H9 (cell line): ENCODE measurements around the gene ECE1. TPM values are rescaled to one million over a fixed set of nuclear protein-coding genes. Genes with fewer than 3 reads are reported as not detected.
A peak's percentile ranks its signal among the peaks of the same experiment; 100 is the strongest.

Source experiments
- DNase-seq: peaks from one replicate; pipeline ENCODE4 v3.0.0-alpha.2; 2017
- H2AFZ ChIP-seq: one replicate; pipeline ENCODE4 v1.6.1; 2013; ENCODE audit warnings: mild to moderate bottlenecking, low read length, control low read depth, moderate library complexity
- H2AK5ac ChIP-seq: 2 replicates; pipeline ENCODE4 v1.6.1; 2013; ENCODE audit warnings: low read length, control low read depth, mixed read lengths; ENCODE audit not compliant: insufficient read length
- H2BK120ac ChIP-seq: one replicate; pipeline ENCODE4 v1.6.1; 2013; ENCODE audit warnings: low read depth, mild to moderate bottlenecking, low read length, control low read depth, inconsistent platforms; ENCODE audit not compliant: poor library complexity, severe bottlenecking
- H2BK12ac ChIP-seq: 2 replicates; pipeline ENCODE4 v1.6.1; 2013; ENCODE audit warnings: low read length, control low read depth, mixed read lengths, low read depth; ENCODE audit not compliant: insufficient read length
- H2BK15ac ChIP-seq: 2 replicates; pipeline ENCODE4 v1.6.1; 2013; ENCODE audit warnings: low read depth, low read length, control low read depth
- H2BK20ac ChIP-seq: one replicate; pipeline ENCODE4 v1.6.1; 2013; ENCODE audit warnings: low read depth, mild to moderate bottlenecking, low read length, control low read depth, inconsistent platforms; ENCODE audit not compliant: poor library complexity, severe bottlenecking
- H2BK5ac ChIP-seq: 2 replicates; pipeline ENCODE4 v1.6.1; 2013; ENCODE audit warnings: low read length, control low read depth, mixed read lengths; ENCODE audit not compliant: insufficient read length
- H3K14ac ChIP-seq: 2 replicates; pipeline ENCODE4 v1.6.1; 2013; ENCODE audit warnings: low read length, control low read depth; ENCODE audit not compliant: insufficient read depth
- H3K18ac ChIP-seq: 2 replicates; pipeline ENCODE4 v1.6.1; 2013; ENCODE audit warnings: low read depth, mild to moderate bottlenecking, mixed read lengths, low read length, control low read depth; ENCODE audit not compliant: insufficient read length
- H3K23ac ChIP-seq: 2 replicates; pipeline ENCODE4 v1.6.1; 2013; ENCODE audit warnings: low read length, control low read depth, mixed read lengths, low read depth; ENCODE audit not compliant: insufficient read length
- H3K23me2 ChIP-seq: 2 replicates; pipeline ENCODE4 v1.6.1; 2013; ENCODE audit warnings: low read depth, mild to moderate bottlenecking, mixed read lengths, low read length, control low read depth; ENCODE audit not compliant: insufficient read length, poor library complexity, severe bottlenecking
- H3K27ac ChIP-seq: 2 replicates; pipeline ENCODE4 v1.5.1; 2013; ENCODE audit warnings: low read length, control low read depth, mixed read lengths, low read depth; ENCODE audit not compliant: insufficient read length
- H3K27me3 ChIP-seq: 2 replicates; pipeline ENCODE4 v1.6.1; 2013; ENCODE audit warnings: low read length, control low read depth, inconsistent platforms; ENCODE audit not compliant: insufficient read depth
- H3K4ac ChIP-seq: 2 replicates; pipeline ENCODE4 v1.6.1; 2013; ENCODE audit warnings: low read depth, mild to moderate bottlenecking, control low read depth, inconsistent platforms, low read length, moderate library complexity
- H3K4me1 ChIP-seq: 2 replicates; pipeline ENCODE4 v1.6.1; 2013; ENCODE audit warnings: low read length, control low read depth, inconsistent platforms; ENCODE audit not compliant: insufficient read depth
- H3K4me2 ChIP-seq: 2 replicates; pipeline ENCODE4 v1.6.1; 2013; ENCODE audit warnings: low read length, control low read depth, mixed read lengths; ENCODE audit not compliant: insufficient read length, insufficient read depth
- H3K56ac ChIP-seq: 2 replicates; pipeline ENCODE4 v1.6.1; 2013; ENCODE audit warnings: low read depth, mild to moderate bottlenecking, mixed read lengths, low read length, control low read depth; ENCODE audit not compliant: insufficient read length
- H3K79me1 ChIP-seq: 2 replicates; pipeline ENCODE4 v1.6.1; 2013; ENCODE audit warnings: low read depth, mild to moderate bottlenecking, moderate library complexity, low read length, control low read depth, inconsistent platforms; ENCODE audit not compliant: insufficient read depth, poor library complexity, severe bottlenecking
- H3K79me2 ChIP-seq: 2 replicates; pipeline ENCODE4 v1.6.1; 2013; ENCODE audit warnings: low read length, control low read depth, inconsistent platforms; ENCODE audit not compliant: insufficient read depth
- H3K9ac ChIP-seq: 2 replicates; pipeline ENCODE4 v1.6.1; 2013; ENCODE audit warnings: low read length, control low read depth, mixed read lengths; ENCODE audit not compliant: insufficient read length; ENCODE audit errors: extremely low read depth
- H3K9me3 ChIP-seq: one replicate; pipeline ENCODE4 v1.6.1; 2013; ENCODE audit warnings: low read depth, low read length, inconsistent platforms; ENCODE audit not compliant: control insufficient read depth
- H3T11ph ChIP-seq: one replicate; pipeline ENCODE4 v1.6.1; 2013; ENCODE audit warnings: mild to moderate bottlenecking, low read length, control low read depth, inconsistent platforms
- H4K20me1 ChIP-seq: one replicate; pipeline ENCODE4 v1.6.1; 2013; ENCODE audit not compliant: control insufficient read depth, insufficient read length, insufficient read depth
- H4K5ac ChIP-seq: 2 replicates; pipeline ENCODE4 v1.6.1; 2013; ENCODE audit warnings: low read depth, mild to moderate bottlenecking, mixed read lengths, low read length, control low read depth; ENCODE audit not compliant: insufficient read length
- H4K8ac ChIP-seq: replicated peaks from 2 replicates; pipeline ENCODE4 v1.6.1; 2013; ENCODE audit warnings: low read length, control low read depth, mixed read lengths, low read depth; ENCODE audit not compliant: insufficient read length
- H4K91ac ChIP-seq: 2 replicates; pipeline ENCODE4 v1.6.1; 2013; ENCODE audit warnings: low read depth, mild to moderate bottlenecking, moderate library complexity, mixed read lengths, low read length, control low read depth; ENCODE audit not compliant: insufficient read length
- H3K27ac Mint-ChIP-seq, 3 experiments: 2 replicates in 2 of 3; 3 replicates in 1 of 3; pipeline ENCODE4 v1.8.0; 2020 to 2021; ENCODE audit warnings: mixed read lengths in 3 of 3, mild to moderate bottlenecking in 1 of 3, moderate library complexity in 1 of 3
- H3K27me3 Mint-ChIP-seq: 2 replicates; pipeline ENCODE4 v1.8.0; 2021; ENCODE audit warnings: low read depth, mild to moderate bottlenecking, moderate library complexity, mixed read lengths
- H3K36me3 Mint-ChIP-seq, 3 experiments: 2 replicates in 2 of 3; 3 replicates in 1 of 3; pipeline ENCODE4 v1.8.0; 2020 to 2021; ENCODE audit warnings: low read depth in 3 of 3, mixed read lengths in 3 of 3; ENCODE audit not compliant: insufficient read depth in 1 of 3
- H3K4me1 Mint-ChIP-seq, 2 experiments: 2 replicates each; pipeline ENCODE4 v1.8.0; 2020; ENCODE audit warnings: mixed read lengths in 2 of 2
- H3K4me3 Mint-ChIP-seq, 2 experiments: 2 replicates in 1 of 2; 3 replicates in 1 of 2; pipeline ENCODE4 v1.8.0; 2020 to 2021; ENCODE audit warnings: mild to moderate bottlenecking in 2 of 2, mixed read lengths in 2 of 2, moderate library complexity in 1 of 2
- H3K9me3 Mint-ChIP-seq, 2 experiments: 2 replicates in 1 of 2; 3 replicates in 1 of 2; pipeline ENCODE4 v1.8.0; 2020; ENCODE audit warnings: mild to moderate bottlenecking in 2 of 2, mixed read lengths in 2 of 2, moderate library complexity in 1 of 2
- CTCF ChIP-seq: fragments of 200-600 bp; sonication (generic); conservative IDR thresholded peaks from 3 replicates; pipeline ENCODE4 v1.8.0; 2021; ENCODE audit warnings: antibody characterized with exemption, mild to moderate bottlenecking
- WGBS: extraction: QIAGEN DNeasy Blood & Tissue Kit; methylation state at CpG from one replicate; pipeline ENCODE4 v1.1.7; 2013; ENCODE audit warnings: missing lambda C conversion rate, low lambda C conversion rate, mixed read lengths; ENCODE audit not compliant: insufficient read length; ENCODE audit errors: extremely low coverage; 5-methylcytosine and 5-hydroxymethylcytosine counted together
- total RNA-seq: library from RNA; stranded (reverse); gene quantifications from 2 replicates; pipeline ENCODE4 v1.2.1, GENCODE V29; 2021

The ECE1 gene
- total RNA-seq, 1 experiment from 2014 or later: 31.1 TPM

- H2BK5ac ChIP-seq: no peak overlapping the region
- H3K9me3 Mint-ChIP-seq: peaks cover 0 to 3% of the 10 kb centered on the region in 2 experiments; a peak in 2 of 5 replicates
- no peak for DNase-seq
- H3K23me2 ChIP-seq: no peaks in the 10 kb centered on the region
- H3K36me3 Mint-ChIP-seq: peaks cover 3 to 5% (median 4%) of the 10 kb centered on the region in 3 experiments; a peak in 6 of 7 replicates
- H3K23ac ChIP-seq: no peak overlapping the region
- H3K27ac Mint-ChIP-seq: peak overlapping the region in 2 of 3 experiments; percentile 67 to 97; a peak in 3 of 7 replicates
- no peak overlapping the region for H2AK5ac ChIP-seq
- H3K27me3 ChIP-seq: no peaks in the 10 kb centered on the region
- H2BK12ac ChIP-seq: no peak overlapping the region
- H3K4ac ChIP-seq: no peak overlapping the region
- H4K8ac ChIP-seq: no peak overlapping the region
- no peak overlapping the region for H3K18ac ChIP-seq
- peaks cover 7% of the 10 kb centered on the region; the same call in 1 of the 2 replicates for H3K4me1 ChIP-seq
- H3T11ph ChIP-seq: no peak overlapping the region
- no peak overlapping the region for H2BK20ac ChIP-seq
- H3K79me2 ChIP-seq: no peaks in the 10 kb centered on the region
- H2AFZ ChIP-seq: no peak overlapping the region
- no peak overlapping the region for H2BK120ac ChIP-seq
- H3K9me3 ChIP-seq: no peaks in the 10 kb centered on the region
- H3K27ac ChIP-seq: no peak overlapping the region
- peaks cover 50 to 61% of the 10 kb centered on the region in 2 experiments for H3K4me1 Mint-ChIP-seq
- no peak overlapping the region for H4K91ac ChIP-seq
- H3K56ac ChIP-seq: no peak overlapping the region
- peak overlapping the region in 1 of 2 experiments; percentile 56; a peak in 3 of 5 replicates for H3K4me3 Mint-ChIP-seq
- H3K4me2 ChIP-seq: no peak overlapping the region
- no peaks in the 10 kb centered on the region for H3K79me1 ChIP-seq
- no peak overlapping the region for H3K14ac ChIP-seq
- H4K5ac ChIP-seq: no peak overlapping the region
- H3K27me3 Mint-ChIP-seq: no peaks in the 10 kb centered on the region; the same call in 1 of the 2 replicates
- no peak for TF ChIP-seq CTCF
- WGBS: no CpG with 5 or more reads among the region's 5 CpGs
- H2BK15ac ChIP-seq: no peak overlapping the region
- no peak overlapping the region for H3K9ac ChIP-seq
- H4K20me1 ChIP-seq: no peaks in the 10 kb centered on the region
Measured at GRCh38 chr1:21308330-21308729, 18.1 kb upstream of the ECE1 start.
